Measurements from ENCODE around the gene TMEM59L. TPM values are rescaled to one million over a fixed set of nuclear protein-coding genes. Genes with fewer than 3 reads are reported as not detected.
A peak's percentile ranks its signal among the peaks of the same experiment; 100 is the strongest.

Gene TMEM59L
- total and polyA plus RNA-seq, 5 donors from 2014 or later: not detected

GRCh38 chr19:18626906-18627305 lies 14.2 kb downstream of the TMEM59L start:
- DNase-seq: no peak
- H3K27me3 ChIP-seq (ENCODE audit: control insufficient read depth, insufficient read depth, low read length): no peaks in the 10 kb centered on the region
- Mint-ChIP-seq H3K36me3 (no peaks in the 10 kb centered on the region), H3K9me3 (no peaks in the 10 kb centered on the region), H3K27me3 (peaks cover 22% of the 10 kb centered on the region), H3K4me3 (no peak overlapping the region), H3K4me1 (no peaks in the 10 kb centered on the region), H3K27ac (no peak overlapping the region)
- no peaks in the 10 kb centered on the region for H3K4me1 ChIP-seq (ENCODE audit: control insufficient read depth, insufficient read depth, low read length, poor library complexity, severe bottlenecking)
- no peaks in the 10 kb centered on the region for H3K36me3 ChIP-seq (ENCODE audit: control insufficient read depth, insufficient read depth, low read length)
- ATAC-seq (ENCODE audit: low read depth in 2 of 2): no peak
- no peak overlapping the region for H3K27ac ChIP-seq (ENCODE audit: insufficient read depth, low read length, poor library complexity, severe bottlenecking)
- no peak overlapping the region for H3K4me3 ChIP-seq (ENCODE audit: low read depth, low read length)
- H3K9me3 ChIP-seq (ENCODE audit: control insufficient read depth in 2 of 2, low read length in 2 of 2): no peaks in the 10 kb centered on the region

GRCh38 chr19:18629166-18630088 lies 16.8 kb downstream of the TMEM59L start:
- no peaks in the 10 kb centered on the region for H3K27me3 ChIP-seq (ENCODE audit: control insufficient read depth, insufficient read depth, low read length)
- no peaks in the 10 kb centered on the region for H3K9me3 ChIP-seq (ENCODE audit: control insufficient read depth in 2 of 2, low read length in 2 of 2)
- peaks cover 9% of the 10 kb centered on the region for H3K27me3 Mint-ChIP-seq
- no peak overlapping the region for H3K27ac Mint-ChIP-seq
- no peak overlapping the region for H3K4me3 ChIP-seq (ENCODE audit: low read depth, low read length)
- H3K36me3 Mint-ChIP-seq: no peaks in the 10 kb centered on the region
- H3K4me1 Mint-ChIP-seq: no peaks in the 10 kb centered on the region
- H3K9me3 Mint-ChIP-seq: no peaks in the 10 kb centered on the region
- no peaks in the 10 kb centered on the region for H3K36me3 ChIP-seq (ENCODE audit: control insufficient read depth, insufficient read depth, low read length)
- no peak overlapping the region for H3K27ac ChIP-seq (ENCODE audit: insufficient read depth, low read length, poor library complexity, severe bottlenecking)
- DNase-seq: no peak
- H3K4me1 ChIP-seq (ENCODE audit: control insufficient read depth, insufficient read depth, low read length, poor library complexity, severe bottlenecking): no peaks in the 10 kb centered on the region
- ATAC-seq (ENCODE audit: low read depth in 2 of 2): no peak
- no peak overlapping the region for H3K4me3 Mint-ChIP-seq

- H3K9me3 ChIP-seq (ENCODE audit: control insufficient read depth in 2 of 2, low read length in 2 of 2): no peaks in the 10 kb centered on the region
- H3K36me3 ChIP-seq (ENCODE audit: control insufficient read depth, insufficient read depth, low read length): no peaks in the 10 kb centered on the region
- Mint-ChIP-seq H3K27ac (no peak overlapping the region), H3K36me3 (no peaks in the 10 kb centered on the region), H3K9me3 (no peaks in the 10 kb centered on the region), H3K27me3 (peaks cover 4% of the 10 kb centered on the region), H3K4me3 (peak overlapping the region in 1 of 4 donors; percentile 75), H3K4me1 (peaks cover 0 to 35% (median 14%) of the 10 kb centered on the region in 4 donors)
- no peak overlapping the region for H3K27ac ChIP-seq (ENCODE audit: insufficient read depth, low read length, poor library complexity, severe bottlenecking)
- peaks cover 25% of the 10 kb centered on the region for H3K4me1 ChIP-seq (ENCODE audit: control insufficient read depth, insufficient read depth, low read length, poor library complexity, severe bottlenecking)
- no peaks in the 10 kb centered on the region for H3K27me3 ChIP-seq (ENCODE audit: control insufficient read depth, insufficient read depth, low read length)
- no peak for DNase-seq
- ATAC-seq (ENCODE audit: low read depth in 2 of 2): no peak
- no peak overlapping the region for H3K4me3 ChIP-seq (ENCODE audit: low read depth, low read length)
Observed at GRCh38 chr19:18633321-18633720, 20.7 kb downstream of the TMEM59L start.

- Histone ChIP-seq H3K27me3 (ENCODE audit: control insufficient read depth, insufficient read depth, low read length) (no peaks in the 10 kb centered on the region), H3K9me3 (ENCODE audit: control insufficient read depth in 2 of 2, low read length in 2 of 2) (no peaks in the 10 kb centered on the region), H3K27ac (ENCODE audit: insufficient read depth, low read length, poor library complexity, severe bottlenecking) (no peak overlapping the region), H3K4me3 (ENCODE audit: low read depth, low read length) (no peak overlapping the region), H3K36me3 (ENCODE audit: control insufficient read depth, insufficient read depth, low read length) (no peaks in the 10 kb centered on the region), H3K4me1 (ENCODE audit: control insufficient read depth, insufficient read depth, low read length, poor library complexity, severe bottlenecking) (peaks cover 25% of the 10 kb centered on the region)
- Mint-ChIP-seq H3K27ac (peak overlapping the region in 1 of 3 donors; percentile 61), H3K36me3 (peaks cover 3% of the 10 kb centered on the region), H3K9me3 (no peaks in the 10 kb centered on the region), H3K4me3 (peak overlapping the region in 2 of 4 donors; percentile 6 to 90), H3K4me1 (peaks cover 0 to 43% (median 18%) of the 10 kb centered on the region in 4 donors), H3K27me3 (peaks cover 3% of the 10 kb centered on the region)
- no peak for ATAC-seq (ENCODE audit: low read depth in 2 of 2)
- no peak for DNase-seq
Observed at GRCh38 chr19:18634612-18635297, 22.1 kb downstream of the TMEM59L start.

- Mint-ChIP-seq H3K36me3 (peaks cover 5% of the 10 kb centered on the region), H3K9me3 (no peaks in the 10 kb centered on the region), H3K4me1 (peaks cover 0 to 45% (median 18%) of the 10 kb centered on the region in 4 donors), H3K27me3 (no peaks in the 10 kb centered on the region), H3K4me3 (peak overlapping the region; percentile 87 to 96 (median 90)), H3K27ac (peak overlapping the region in 2 of 3 donors; percentile 35 to 51)
- ATAC-seq (ENCODE audit: low read depth in 2 of 2): no peak
- no peaks in the 10 kb centered on the region for H3K36me3 ChIP-seq (ENCODE audit: control insufficient read depth, insufficient read depth, low read length)
- H3K27ac ChIP-seq (ENCODE audit: insufficient read depth, low read length, poor library complexity, severe bottlenecking): no peak overlapping the region
- no peak for DNase-seq
- H3K4me3 ChIP-seq (ENCODE audit: low read depth, low read length): no peak overlapping the region
- H3K27me3 ChIP-seq (ENCODE audit: control insufficient read depth, insufficient read depth, low read length): no peaks in the 10 kb centered on the region
- H3K9me3 ChIP-seq (ENCODE audit: control insufficient read depth in 2 of 2, low read length in 2 of 2): no peaks in the 10 kb centered on the region
- peaks cover 25% of the 10 kb centered on the region for H3K4me1 ChIP-seq (ENCODE audit: control insufficient read depth, insufficient read depth, low read length, poor library complexity, severe bottlenecking)
Observed at GRCh38 chr19:18635831-18636182, 23.1 kb downstream of the TMEM59L start.

GRCh38 chr19:18636183-18636968 lies 23.7 kb downstream of the TMEM59L start:
- Histone ChIP-seq H3K9me3 (ENCODE audit: control insufficient read depth in 2 of 2, low read length in 2 of 2) (no peaks in the 10 kb centered on the region), H3K27ac (ENCODE audit: insufficient read depth, low read length, poor library complexity, severe bottlenecking) (peak overlapping the region; percentile 83), H3K27me3 (ENCODE audit: control insufficient read depth, insufficient read depth, low read length) (no peaks in the 10 kb centered on the region), H3K4me3 (ENCODE audit: low read depth, low read length) (peak overlapping the region; percentile 48), H3K4me1 (ENCODE audit: control insufficient read depth, insufficient read depth, low read length, poor library complexity, severe bottlenecking) (peaks cover 25% of the 10 kb centered on the region), H3K36me3 (ENCODE audit: control insufficient read depth, insufficient read depth, low read length) (no peaks in the 10 kb centered on the region)
- peak; percentile 89 to 91 for ATAC-seq (ENCODE audit: low read depth in 2 of 2)
- Mint-ChIP-seq H3K9me3 (no peaks in the 10 kb centered on the region), H3K36me3 (peaks cover 5% of the 10 kb centered on the region), H3K27me3 (no peaks in the 10 kb centered on the region), H3K27ac (peak overlapping the region in 2 of 3 donors; percentile 35 to 91), H3K4me1 (peaks cover 0 to 47% (median 18%) of the 10 kb centered on the region in 4 donors), H3K4me3 (peak overlapping the region; percentile 61 to 96 (median 90))
- peak; percentile 96 to 98 (median 97) for DNase-seq

- H3K4me3 ChIP-seq (ENCODE audit: low read depth, low read length): peak within 1 kb of the TSS; percentile 48
- H3K27ac Mint-ChIP-seq: peak within 1 kb of the TSS; percentile 79 to 91 (median 80)
- H3K9me3 ChIP-seq (ENCODE audit: control insufficient read depth in 2 of 2, low read length in 2 of 2): no peaks in the 10 kb centered on the region
- H3K9me3 Mint-ChIP-seq: no peaks in the 10 kb centered on the region
- no peaks in the 10 kb centered on the region for H3K27me3 ChIP-seq (ENCODE audit: control insufficient read depth, insufficient read depth, low read length)
- H3K36me3 Mint-ChIP-seq: peaks cover 5% of the 10 kb centered on the region
- peaks cover 0 to 47% (median 18%) of the 10 kb centered on the region in 4 donors for H3K4me1 Mint-ChIP-seq
- H3K27me3 Mint-ChIP-seq: no peaks in the 10 kb centered on the region
- H3K27ac ChIP-seq (ENCODE audit: insufficient read depth, low read length, poor library complexity, severe bottlenecking): peak within 1 kb of the TSS; percentile 83
- peak within 1 kb of the TSS; percentile 90 to 96 (median 90) for H3K4me3 Mint-ChIP-seq
- ATAC-seq (ENCODE audit: low read depth in 2 of 2) (no peak), DNase-seq (no peak)
- H3K36me3 ChIP-seq (ENCODE audit: control insufficient read depth, insufficient read depth, low read length): no peaks in the 10 kb centered on the region
- H3K4me1 ChIP-seq (ENCODE audit: control insufficient read depth, insufficient read depth, low read length, poor library complexity, severe bottlenecking): peaks cover 25% of the 10 kb centered on the region
Observed at GRCh38 chr19:18636969-18637629, 24.4 kb downstream of the TMEM59L start, which contains the start of gene KLHL26. Gene KLHL26 (plus strand): TSS chr19:18637028. CDS start chr19:18637055, 27 bp downstream.

Measured in CD4-positive, CD25-positive, alpha-beta regulatory T cell (primary cell).